ENCODE data around the gene PAX2.

GRCh38 chr10:100838986-100839385 lies 93.6 kb downstream of the PAX2 start:
- TF ChIP-seq POLR2A (IDR thresholded peaks at IDR 0.05) (no peak), CTCF (IDR thresholded peaks at IDR 0.05) (no peak)

Data from suprapubic skin (tissue), 3 donors.